Stimulated activated memory B cell treated with anti-CD40 and anti-IgM and Interleukin-4, amounts not matched to agents 10 μg/mL and 1 μg/mL and 100 μg/mL, for 72 hours (primary cell): ENCODE results near the gene FAM20A.
A peak's percentile ranks its signal among the peaks of the same experiment; 100 is the strongest.

Source experiments
- ATAC-seq: fragments of 150-1000 bp; cut with Tn5 transposase; 2 replicates; pipeline ENCODE4 v1.10.0; 2021
- H3K27ac Mint-ChIP-seq: one replicate; pipeline ENCODE4 v1.8.0; 2022; ENCODE audit warnings: mild to moderate bottlenecking, mixed read lengths
- H3K27me3 Mint-ChIP-seq: one replicate; pipeline ENCODE4 v1.8.0; 2022; ENCODE audit warnings: mixed read lengths
- H3K36me3 Mint-ChIP-seq: one replicate; pipeline ENCODE4 v1.8.0; 2022; ENCODE audit warnings: mixed read lengths
- H3K4me1 Mint-ChIP-seq: one replicate; pipeline ENCODE4 v1.8.0; 2022; ENCODE audit warnings: mixed read lengths
- H3K4me3 Mint-ChIP-seq: one replicate; pipeline ENCODE4 v1.8.0; 2022; ENCODE audit warnings: mild to moderate bottlenecking, moderate library complexity, mixed read lengths
- H3K9me3 Mint-ChIP-seq: one replicate; pipeline ENCODE4 v1.8.0; 2022; ENCODE audit warnings: mixed read lengths

Gene FAM20A

GRCh38 chr17:68600067-68600930, 868 bp downstream of the FAM20A start:
- H3K36me3 Mint-ChIP-seq: no peaks in the 10 kb centered on the region
- peak overlapping the region; percentile 69 for H3K4me3 Mint-ChIP-seq
- peaks cover 81% of the 10 kb centered on the region for H3K27me3 Mint-ChIP-seq
- no peaks in the 10 kb centered on the region for H3K9me3 Mint-ChIP-seq
- no peak overlapping the region for H3K27ac Mint-ChIP-seq
- peak; percentile 55 for ATAC-seq
- peaks cover 14% of the 10 kb centered on the region for H3K4me1 Mint-ChIP-seq

GRCh38 chr17:68599552-68600066, 1.6 kb downstream of the FAM20A start:
- no peaks in the 10 kb centered on the region for H3K9me3 Mint-ChIP-seq
- peak overlapping the region; percentile 69 for H3K4me3 Mint-ChIP-seq
- H3K27ac Mint-ChIP-seq: no peak overlapping the region
- no peak for ATAC-seq
- no peaks in the 10 kb centered on the region for H3K36me3 Mint-ChIP-seq
- peaks cover 14% of the 10 kb centered on the region for H3K4me1 Mint-ChIP-seq
- peaks cover 81% of the 10 kb centered on the region for H3K27me3 Mint-ChIP-seq

- Mint-ChIP-seq H3K27ac (no peak overlapping the region), H3K9me3 (no peaks in the 10 kb centered on the region), H3K4me1 (peaks cover 14% of the 10 kb centered on the region), H3K4me3 (no peak overlapping the region), H3K36me3 (no peaks in the 10 kb centered on the region), H3K27me3 (peaks cover 84% of the 10 kb centered on the region)
- ATAC-seq: no peak
Measured at GRCh38 chr17:68599091-68599490, 2.1 kb downstream of the FAM20A start.

GRCh38 chr17:68598545-68598961, 2.6 kb downstream of the FAM20A start:
- H3K27ac Mint-ChIP-seq: no peak overlapping the region
- no peaks in the 10 kb centered on the region for H3K36me3 Mint-ChIP-seq
- peaks cover 84% of the 10 kb centered on the region for H3K27me3 Mint-ChIP-seq
- H3K9me3 Mint-ChIP-seq: no peaks in the 10 kb centered on the region
- no peak for ATAC-seq
- peaks cover 14% of the 10 kb centered on the region for H3K4me1 Mint-ChIP-seq
- H3K4me3 Mint-ChIP-seq: no peak overlapping the region

- H3K27ac Mint-ChIP-seq: no peak overlapping the region
- peaks cover 84% of the 10 kb centered on the region for H3K27me3 Mint-ChIP-seq
- peaks cover 14% of the 10 kb centered on the region for H3K4me1 Mint-ChIP-seq
- no peak overlapping the region for H3K4me3 Mint-ChIP-seq
- no peak for ATAC-seq
- no peaks in the 10 kb centered on the region for H3K36me3 Mint-ChIP-seq
- no peaks in the 10 kb centered on the region for H3K9me3 Mint-ChIP-seq
Measured at GRCh38 chr17:68598074-68598473, 3.1 kb downstream of the FAM20A start.

GRCh38 chr17:68596411-68596945, 4.7 kb downstream of the FAM20A start:
- H3K4me3 Mint-ChIP-seq: no peak overlapping the region
- H3K36me3 Mint-ChIP-seq: no peaks in the 10 kb centered on the region
- H3K27ac Mint-ChIP-seq: no peak overlapping the region
- ATAC-seq: no peak
- peaks cover 84% of the 10 kb centered on the region for H3K27me3 Mint-ChIP-seq
- H3K9me3 Mint-ChIP-seq: no peaks in the 10 kb centered on the region
- H3K4me1 Mint-ChIP-seq: peaks cover 7% of the 10 kb centered on the region

GRCh38 chr17:68595986-68596385, 5.2 kb downstream of the FAM20A start:
- no peaks in the 10 kb centered on the region for H3K36me3 Mint-ChIP-seq
- no peak for ATAC-seq
- peaks cover 7% of the 10 kb centered on the region for H3K4me1 Mint-ChIP-seq
- H3K4me3 Mint-ChIP-seq: no peak overlapping the region
- no peaks in the 10 kb centered on the region for H3K9me3 Mint-ChIP-seq
- no peak overlapping the region for H3K27ac Mint-ChIP-seq
- peaks cover 85% of the 10 kb centered on the region for H3K27me3 Mint-ChIP-seq

- H3K9me3 Mint-ChIP-seq: no peaks in the 10 kb centered on the region
- H3K27ac Mint-ChIP-seq: no peak overlapping the region
Measured at GRCh38 chr17:68595496-68595895, 5.7 kb downstream of the FAM20A start.

GRCh38 chr17:68594552-68594951, 6.6 kb downstream of the FAM20A start:
- no peak for ATAC-seq
- no peaks in the 10 kb centered on the region for H3K36me3 Mint-ChIP-seq
- H3K27me3 Mint-ChIP-seq: peaks cover 82% of the 10 kb centered on the region
- no peak overlapping the region for H3K27ac Mint-ChIP-seq
- peaks cover 2% of the 10 kb centered on the region for H3K4me1 Mint-ChIP-seq
- no peak overlapping the region for H3K4me3 Mint-ChIP-seq
- no peaks in the 10 kb centered on the region for H3K9me3 Mint-ChIP-seq

More at GRCh38 chr17:68595496-68595895, 5.7 kb downstream of the FAM20A start:
- Mint-ChIP-seq H3K4me1 (peaks cover 7% of the 10 kb centered on the region), H3K4me3 (no peak overlapping the region), H3K36me3 (no peaks in the 10 kb centered on the region), H3K27me3 (peaks cover 88% of the 10 kb centered on the region)
- ATAC-seq: no peak

GRCh38 chr17:68592682-68593641, 8.2 kb downstream of the FAM20A start:
- Mint-ChIP-seq H3K27me3 (peaks cover 66% of the 10 kb centered on the region), H3K4me3 (no peak overlapping the region), H3K36me3 (peaks cover 2% of the 10 kb centered on the region), H3K4me1 (no peaks in the 10 kb centered on the region), H3K9me3 (no peaks in the 10 kb centered on the region), H3K27ac (no peak overlapping the region)
- no peak for ATAC-seq

GRCh38 chr17:68592009-68592408, 9.2 kb downstream of the FAM20A start:
- H3K36me3 Mint-ChIP-seq: peaks cover 6% of the 10 kb centered on the region
- no peak for ATAC-seq
- no peak overlapping the region for H3K27ac Mint-ChIP-seq
- no peaks in the 10 kb centered on the region for H3K9me3 Mint-ChIP-seq
- no peak overlapping the region for H3K4me3 Mint-ChIP-seq
- H3K27me3 Mint-ChIP-seq: peaks cover 60% of the 10 kb centered on the region
- no peaks in the 10 kb centered on the region for H3K4me1 Mint-ChIP-seq

GRCh38 chr17:68591583-68591982, 9.6 kb downstream of the FAM20A start:
- Mint-ChIP-seq H3K4me1 (no peaks in the 10 kb centered on the region), H3K9me3 (no peaks in the 10 kb centered on the region), H3K36me3 (peaks cover 6% of the 10 kb centered on the region), H3K4me3 (no peak overlapping the region), H3K27me3 (peaks cover 60% of the 10 kb centered on the region), H3K27ac (no peak overlapping the region)
- ATAC-seq: no peak

- ATAC-seq: no peak
- Mint-ChIP-seq H3K9me3 (no peaks in the 10 kb centered on the region), H3K4me1 (no peaks in the 10 kb centered on the region), H3K27me3 (peaks cover 41% of the 10 kb centered on the region), H3K27ac (no peak overlapping the region), H3K4me3 (no peak overlapping the region), H3K36me3 (peaks cover 6% of the 10 kb centered on the region)
Measured at GRCh38 chr17:68589086-68589485, 12.1 kb downstream of the FAM20A start.

- Mint-ChIP-seq H3K27ac (no peak overlapping the region), H3K9me3 (no peaks in the 10 kb centered on the region), H3K4me3 (no peak overlapping the region), H3K36me3 (peaks cover 6% of the 10 kb centered on the region), H3K4me1 (no peaks in the 10 kb centered on the region), H3K27me3 (peaks cover 34% of the 10 kb centered on the region)
- ATAC-seq: no peak
Measured at GRCh38 chr17:68588362-68588761, 12.8 kb downstream of the FAM20A start.

GRCh38 chr17:68587847-68588246, 13.3 kb downstream of the FAM20A start:
- ATAC-seq: no peak
- no peak overlapping the region for H3K27ac Mint-ChIP-seq
- H3K4me1 Mint-ChIP-seq: no peaks in the 10 kb centered on the region

More at GRCh38 chr17:68587847-68588246, 13.3 kb downstream of the FAM20A start:
- H3K36me3 Mint-ChIP-seq: peaks cover 6% of the 10 kb centered on the region
- no peaks in the 10 kb centered on the region for H3K9me3 Mint-ChIP-seq
- H3K4me3 Mint-ChIP-seq: no peak overlapping the region
- H3K27me3 Mint-ChIP-seq: peaks cover 29% of the 10 kb centered on the region
